ENCODE results near the gene LRRC28.

- TF ChIP-seq POLR2AphosphoS5 (IDR thresholded peaks at IDR 0.05; ENCODE audit: low read depth, low read length) (no peak), POLR2A (IDR thresholded peaks at IDR 0.05; ENCODE audit: low read depth, low read length) (no peak), TAF1 (IDR thresholded peaks at IDR 0.05; ENCODE audit: low read depth, low read length) (no peak), SPI1 (IDR thresholded peaks at IDR 0.05; ENCODE audit: low read depth, low read length) (no peak), POU2F2 (IDR thresholded peaks at IDR 0.05; ENCODE audit: low read depth, low read length) (no peak)
Observed at GRCh38 chr15:99427210-99427609, 175.9 kb downstream of the LRRC28 start.
